ENCODE results near the gene GRPEL2.
"Not testable (repeated sequence)": the region's sequence is repeated elsewhere in the genome, so short reads cannot be mapped to it uniquely, and the experiment has no call there.

GRPEL2 gene

GRCh38 chr5:149379818-149380374, 34.6 kb downstream of the GRPEL2 start:
- no peak for DNase-seq

GRCh38 chr5:149380466-149381121, 35.3 kb downstream of the GRPEL2 start:
- no peak for DNase-seq

GRCh38 chr5:149381261-149381985, 36.1 kb downstream of the GRPEL2 start:
- DNase-seq: peak; percentile 65

GRCh38 chr5:149381986-149382338, 36.7 kb downstream of the GRPEL2 start:
- DNase-seq: peak; percentile 91

- DNase-seq: no peak
Measured at GRCh38 chr5:149382517-149383220, 37.4 kb downstream of the GRPEL2 start.

GRCh38 chr5:149383399-149383798, 38.1 kb downstream of the GRPEL2 start:
- no peak for DNase-seq

- DNase-seq: no peak
Measured at GRCh38 chr5:149386166-149386565, 40.9 kb downstream of the GRPEL2 start.

- DNase-seq: no peak
Measured at GRCh38 chr5:149387081-149387631, 41.9 kb downstream of the GRPEL2 start.

- no peak for DNase-seq
Measured at GRCh38 chr5:149387982-149388381, 42.7 kb downstream of the GRPEL2 start.

- DNase-seq: no peak
Measured at GRCh38 chr5:149388498-149389190, 43.3 kb downstream of the GRPEL2 start.

GRCh38 chr5:149389552-149390495, 44.5 kb downstream of the GRPEL2 start:
- no peak for DNase-seq

GRCh38 chr5:149391076-149391475, 45.8 kb downstream of the GRPEL2 start:
- not testable (repeated sequence) for DNase-seq

- no peak for DNase-seq
Measured at GRCh38 chr5:149391524-149391923, 46.2 kb downstream of the GRPEL2 start.

GRCh38 chr5:149392718-149393117, 47.4 kb downstream of the GRPEL2 start:
- DNase-seq: no peak

GRCh38 chr5:149394996-149395395, 49.7 kb downstream of the GRPEL2 start:
- not testable (repeated sequence) for DNase-seq

- no peak for DNase-seq
Measured at GRCh38 chr5:149397530-149397929, 52.2 kb downstream of the GRPEL2 start.

- DNase-seq: not testable (repeated sequence)
Measured at GRCh38 chr5:149398747-149399266, 53.5 kb downstream of the GRPEL2 start.

GRCh38 chr5:149399775-149400174, 54.5 kb downstream of the GRPEL2 start:
- no peak for DNase-seq

- no peak for DNase-seq
Measured at GRCh38 chr5:149400304-149400703, 55.0 kb downstream of the GRPEL2 start.

- DNase-seq: no peak
Measured at GRCh38 chr5:149401051-149401450, 55.8 kb downstream of the GRPEL2 start.

- DNase-seq: no peak
Measured at GRCh38 chr5:149402291-149402690, 57.0 kb downstream of the GRPEL2 start.
